Endothelial cell of umbilical vein (primary cell): ENCODE data around the gene BIN2. TPM values are rescaled to one million over a fixed set of nuclear protein-coding genes. Genes with fewer than 3 reads are reported as not detected.

Source experiments
- BruUV-seq: library from RNA; stranded (reverse); fragments of 400-500 nt; replicated peaks from 2 replicates; lab custom pipeline; 2021; lab: Mats Ljungman, UMichigan
- CTCF ChIA-PET: fragments of 300-600, 350-600 bp; sonication (Branson Sonifier 250); formaldehyde crosslinking; loops from one replicate; lab custom pipeline; 2021; ENCODE audit warnings: antibody characterized with exemption, inconsistent platforms; lab: Charles Lee
- POLR2A ChIA-PET: fragments of 300-600, 350-600 bp; sonication (Branson Sonifier 250); formaldehyde crosslinking; loops from one replicate; lab custom pipeline; 2021; ENCODE audit warnings: antibody characterized with exemption, inconsistent platforms; lab: Charles Lee
- DNase-seq: peaks from one replicate; pipeline ENCODE4 v3.0.0-alpha.2; 2011; ENCODE audit warnings: low read depth, low spot score
- FAIRE-seq: peaks from 2 replicates; lab custom pipeline; 2011; peaks lifted over from hg19 to GRCh38; lab: Jason Lieb, UNC
- H2AFZ ChIP-seq: 2 replicates; pipeline ENCODE4 v1.6.0; 2012; ENCODE audit warnings: low read depth, low read length, control low read depth, inconsistent platforms
- H3K27ac ChIP-seq: 2 replicates; pipeline ENCODE4 v1.5.1; 2011; ENCODE audit warnings: low read depth, mild to moderate bottlenecking, control low read depth, low read length, moderate library complexity; ENCODE audit not compliant: insufficient read depth
- H3K27me3 ChIP-seq, 2 experiments: 2 replicates each; pipeline versions ENCODE4 v1.6.0 to v1.6.1; 2011; ENCODE audit warnings: low read length in 2 of 2, mixed read lengths in 1 of 2; ENCODE audit not compliant: control insufficient read depth in 2 of 2, insufficient read depth in 2 of 2
- H3K36me3 ChIP-seq, 2 experiments: 2 replicates in 1 of 2; 3 replicates in 1 of 2; pipeline ENCODE4 v1.5.1; 2011; ENCODE audit warnings: low read length in 2 of 2, mild to moderate bottlenecking in 1 of 2, moderate library complexity in 1 of 2; ENCODE audit not compliant: control insufficient read depth in 2 of 2, insufficient read depth in 2 of 2; ENCODE audit errors: extremely low read depth in 1 of 2
- H3K4me1 ChIP-seq: 3 replicates; pipeline ENCODE4 v1.5.1; 2011; ENCODE audit warnings: mild to moderate bottlenecking, low read length; ENCODE audit not compliant: control insufficient read depth, insufficient read depth; ENCODE audit errors: extremely low read depth
- H3K4me2 ChIP-seq: 2 replicates; pipeline ENCODE4 v1.6.1; 2011; ENCODE audit warnings: low read length, control low read depth, mixed read lengths; ENCODE audit not compliant: insufficient read depth
- H3K4me3 ChIP-seq, 3 experiments: fragments of 200-600 bp in 1 of 3; sonication (generic), shearing (Covaris generic) in 1 of 3; replicated peaks in 1 of 3; 2 replicates each; pipeline ENCODE4 v1.5.1; 2011 to 2016; ENCODE audit warnings: control low read depth in 3 of 3, low read length in 3 of 3, mild to moderate bottlenecking in 2 of 3, inconsistent platforms in 1 of 3, low read depth in 1 of 3, moderate library complexity in 1 of 3; ENCODE audit not compliant: insufficient read depth in 1 of 3
- H3K79me2 ChIP-seq: 2 replicates; pipeline ENCODE4 v1.6.0; 2012; ENCODE audit warnings: low read length, inconsistent platforms; ENCODE audit not compliant: control insufficient read depth, insufficient read depth
- H3K9ac ChIP-seq: replicated peaks from 2 replicates; pipeline ENCODE3; 2011; ENCODE audit warnings: low read length, control low read depth; ENCODE audit not compliant: insufficient read depth; ENCODE audit errors: extremely low read depth
- H3K9me1 ChIP-seq: replicated peaks from 3 replicates; pipeline ENCODE4 v1.6.0; 2011; ENCODE audit warnings: mild to moderate bottlenecking, low read length; ENCODE audit not compliant: control insufficient read depth, insufficient read depth; ENCODE audit errors: extremely low read depth
- H3K9me3 ChIP-seq: replicated peaks from 2 replicates; pipeline ENCODE4 v1.5.1; 2012; ENCODE audit warnings: low read length, inconsistent platforms; ENCODE audit not compliant: control insufficient read depth, insufficient read depth
- H4K20me1 ChIP-seq: replicated peaks from 2 replicates; pipeline ENCODE3; 2011; ENCODE audit warnings: mild to moderate bottlenecking, low read length; ENCODE audit not compliant: control insufficient read depth, insufficient read depth; ENCODE audit errors: extremely low read depth
- CTCF ChIP-seq, 2 donors: IDR thresholded peaks; 1 replicate in 1 of 2; 2 replicates in 1 of 2; pipeline ENCODE4 v1.5.1; 2011; ENCODE audit warnings: low read length in 2 of 2, mild to moderate bottlenecking in 2 of 2, moderate library complexity in 2 of 2, control low read depth in 1 of 2, inconsistent platforms in 1 of 2, low read depth in 1 of 2; ENCODE audit not compliant: insufficient read depth in 1 of 2; ENCODE audit errors: extremely low read depth in 1 of 2
- FOS ChIP-seq: IDR thresholded peaks from 2 replicates; pipeline ENCODE4 v1.6.1; 2011; ENCODE audit warnings: mild to moderate bottlenecking, low read length, moderate library complexity, borderline replicate concordance; ENCODE audit not compliant: insufficient read depth
- GATA2 ChIP-seq: IDR thresholded peaks from 2 replicates; pipeline ENCODE4 v1.7.0; 2011; ENCODE audit warnings: low read depth, mild to moderate bottlenecking, moderate library complexity, mixed read lengths, low read length; ENCODE audit not compliant: insufficient read length, insufficient read depth
- JUN ChIP-seq: IDR thresholded peaks from 2 replicates; pipeline ENCODE4 v1.6.1; 2011; ENCODE audit warnings: borderline replicate concordance, low read depth; ENCODE audit not compliant: insufficient read length, insufficient read depth
- MAX ChIP-seq: IDR thresholded peaks from 2 replicates; pipeline ENCODE4 v1.6.1; 2011; ENCODE audit not compliant: insufficient read depth, insufficient read length
- POLR2AphosphoS5 ChIP-seq: IDR thresholded peaks from 2 replicates; pipeline ENCODE4 v1.6.1; 2012; ENCODE audit warnings: low read depth, mild to moderate bottlenecking, control low read depth, low read length, moderate library complexity; ENCODE audit not compliant: insufficient read depth
- dilution Hi-C: fragments of 300-500 bp; cut with MboI; formaldehyde crosslinking; loops from one replicate; pipeline ENCODE4 v1.15.0; 2019; ENCODE audit warnings: low sequenced_read_pairs; ENCODE audit not compliant: extremely low pct_ligation_motif_present
- intact Hi-C: fragments of 100-400 bp; cut with micrococcal nuclease; formaldehyde crosslinking; loops from one replicate; pipeline ENCODE4 v1.10.0; 2022
- polyA plus RNA-seq, 4 experiments: library from polyadenylated mRNA; depleted of rRNA in 3 of 4; stranded (reverse) in 3 of 4; unstranded in 1 of 4; fragments of >200 nt; gene quantifications; 2 replicates each; pipeline versions ENCODE4 v1.2.1 to v1.2.3, GENCODE V29; 2011 to 2012; ENCODE audit warnings: missing spikeins in 1 of 4
- total RNA-seq: library from RNA; stranded (reverse); gene quantifications from 2 replicates; pipeline ENCODE4 v1.2.3, GENCODE V29; 2021

Gene BIN2
- total and polyA plus RNA-seq, 2 donors (not counting 3 experiments of a cell fraction or from before 2014, with no cell fraction given) = not detected

- Histone ChIP-seq H3K4me1 (no peaks in the 10 kb centered on the region), H3K9me1 (no peaks in the 10 kb centered on the region), H3K9ac (no peak overlapping the region), H3K79me2 (no peaks in the 10 kb centered on the region), H3K9me3 (no peaks in the 10 kb centered on the region), H3K4me3 (no peak overlapping the region), H2AFZ (no peak overlapping the region), H3K4me2 (no peak overlapping the region), H3K27me3 (no peaks in the 10 kb centered on the region), H3K27ac (no peak overlapping the region), H4K20me1 (no peaks in the 10 kb centered on the region), H3K36me3 (peaks cover 0 to 3% of the 10 kb centered on the region in 2 experiments)
- FAIRE-seq (no peak), DNase-seq (no peak)
- TF ChIP-seq POLR2AphosphoS5 = no peak
- TF ChIP-seq GATA2 = no peak
- no peak for TF ChIP-seq CTCF (IDR thresholded peaks at IDR 0.05; ENCODE audit: extremely low read depth in 1 of 2, insufficient read depth in 1 of 2, low read depth in 1 of 2, low read length in 2 of 2)
- TF ChIP-seq FOS = no peak
- no peak for TF ChIP-seq JUN
- no peak for TF ChIP-seq MAX
- dilution Hi-C loops (no loop called here), intact Hi-C loops (no loop called here)
- ChIA-PET POLR2A (no interaction called here), CTCF (interaction anchor here (3.7 kb wide), 1 partner anchor 9 kb away, joined by 14 read pairs; no protein-coding TSS in a partner anchor)
- BruUV-seq = no TSS peak
Observed at GRCh38 chr12:51359851-51360250, 35.9 kb upstream of the BIN2 start.
